GM12878 (cell line): Measurements from ENCODE around the gene PARP1. TPM values are rescaled to one million over a fixed set of nuclear protein-coding genes. Genes with fewer than 3 reads are reported as not detected.
A peak's percentile ranks its signal among the peaks of the same experiment; 100 is the strongest.

Experiments
- ATAC-seq: fragments of 200-7000 bp; cut with Tn5 transposase; 3 replicates; pipeline ENCODE4 v1.9.1; 2020; ENCODE audit warnings: mild to moderate bottlenecking, moderate library complexity
- BruUV-seq: library from RNA; stranded (reverse); fragments of 400-500 nt; replicated peaks from 2 replicates; lab custom pipeline; 2021; lab: Mats Ljungman, UMichigan
- CTCF ChIA-PET: fragments of 300-600 bp; sonication (Branson Sonifier 250); formaldehyde crosslinking; extraction: SDS; loops from one replicate; lab custom pipeline; 2021; ENCODE audit warnings: inconsistent platforms; lab: Yijun Ruan, JAX
- POLR2A ChIA-PET: fragments of 350-600 bp; formaldehyde crosslinking; extraction: SDS; loops from one replicate; lab custom pipeline; 2021; ENCODE audit warnings: inconsistent platforms; lab: Charles Lee
- RAD21 ChIA-PET: fragments of 300-600 bp; sonication (Branson Sonifier 250); formaldehyde crosslinking; loops from one replicate; lab custom pipeline; 2023; ENCODE audit warnings: antibody characterized with exemption; ENCODE audit not compliant: unreplicated experiment; lab: Charles Lee
- SMC1A ChIA-PET: fragments of 300-600 bp; sonication (Branson Sonifier 250); formaldehyde crosslinking; loops from one replicate; lab custom pipeline; 2023; ENCODE audit not compliant: unreplicated experiment, uncharacterized antibody; lab: Charles Lee
- DNase-seq: peaks from one replicate; pipeline ENCODE4 v3.0.0-alpha.2; 2011; ENCODE audit warnings: low read depth, low spot score
- FAIRE-seq: peaks from 3 replicates; lab custom pipeline; 2011; peaks lifted over from hg19 to GRCh38; lab: Jason Lieb, UNC
- H2AFZ ChIP-seq: 2 replicates; pipeline ENCODE4 v1.6.0; 2011; ENCODE audit warnings: low read depth, low read length, control low read depth; ENCODE audit not compliant: control insufficient read depth
- H3K27ac ChIP-seq: 2 replicates; pipeline ENCODE4 v1.5.1; 2011; ENCODE audit warnings: control low read depth; ENCODE audit not compliant: control insufficient read depth, insufficient read depth
- H3K27me3 ChIP-seq, 2 experiments: replicated peaks in 1 of 2; 2 replicates each; pipeline versions ENCODE4 v1.6.0 to v1.6.1; 2011; ENCODE audit warnings: low read length in 1 of 2; ENCODE audit not compliant: control insufficient read depth in 2 of 2, insufficient read depth in 2 of 2
- H3K36me3 ChIP-seq, 2 experiments: 2 replicates each; pipeline ENCODE4 v1.5.1; 2011; ENCODE audit warnings: low read length in 1 of 2; ENCODE audit not compliant: control insufficient read depth in 2 of 2, insufficient read depth in 2 of 2
- H3K4me1 ChIP-seq: 2 replicates; pipeline ENCODE4 v1.6.1; 2011; ENCODE audit warnings: mild to moderate bottlenecking, low read length, moderate library complexity, mixed read lengths; ENCODE audit not compliant: control insufficient read depth, insufficient read depth
- H3K4me2 ChIP-seq: 2 replicates; pipeline ENCODE4 v1.6.0; 2011; ENCODE audit warnings: control low read depth; ENCODE audit not compliant: control insufficient read depth, insufficient read depth
- H3K4me3 ChIP-seq: fragments of 200-600 bp; sonication (generic); 2 replicates; pipeline ENCODE4 v1.5.1; 2016
- H3K79me2 ChIP-seq: 2 replicates; pipeline ENCODE4 v1.6.0; 2011; ENCODE audit warnings: low read length; ENCODE audit not compliant: control insufficient read depth, insufficient read depth
- H3K9ac ChIP-seq: 2 replicates; pipeline ENCODE4 v1.8.0; 2011; ENCODE audit warnings: low read length, control low read depth, mixed read lengths; ENCODE audit not compliant: control insufficient read depth, insufficient read depth
- H3K9me3 ChIP-seq: replicated peaks from 3 replicates; pipeline ENCODE4 v1.5.1; 2011; ENCODE audit warnings: mild to moderate bottlenecking, low read length; ENCODE audit not compliant: control insufficient read depth, insufficient read depth
- H4K20me1 ChIP-seq: 2 replicates; pipeline ENCODE4 v1.6.0; 2011; ENCODE audit not compliant: control insufficient read depth, insufficient read depth
- ASH2L ChIP-seq: fragments of 300-600, 200-600 bp; sonication (generic); IDR thresholded peaks from 2 replicates; pipeline ENCODE4 v1.6.1; 2017; ENCODE audit warnings: low read depth, mild to moderate bottlenecking, borderline replicate concordance
- BCL3 ChIP-seq: IDR thresholded peaks from 2 replicates; pipeline ENCODE4 v1.6.1; 2011; ENCODE audit warnings: borderline replicate concordance, low read depth, mild to moderate bottlenecking, moderate library complexity, low read length; ENCODE audit not compliant: insufficient read depth, poor library complexity, severe bottlenecking
- EED ChIP-seq: sonication (generic); IDR thresholded peaks from 2 replicates; pipeline ENCODE4 v1.6.1; 2016; ENCODE audit warnings: antibody characterized with exemption, low read depth
- ETV6 ChIP-seq, 2 experiments: fragments of 450-650 bp in 1 of 2; IDR thresholded peaks in 1 of 2; conservative IDR thresholded peaks in 1 of 2; 2 replicates each; pipeline ENCODE4 v1.6.1; 2014; ENCODE audit warnings: antibody characterized with exemption in 1 of 2, borderline replicate concordance in 1 of 2, low read depth in 1 of 2, mild to moderate bottlenecking in 1 of 2, moderate library complexity in 1 of 2
- KLF5 ChIP-seq: fragments of 450-650 bp; IDR thresholded peaks from 2 replicates; pipeline ENCODE4 v1.6.1; 2014; ENCODE audit warnings: mild to moderate bottlenecking; ENCODE audit not compliant: partially characterized antibody
- NFIC ChIP-seq: IDR thresholded peaks from 2 replicates; pipeline ENCODE4 v1.6.1; 2012; ENCODE audit warnings: low read depth, mild to moderate bottlenecking, inconsistent platforms, low read length, moderate library complexity
- PAX5 ChIP-seq: IDR thresholded peaks from 2 replicates; pipeline ENCODE4 v1.6.1; 2011; ENCODE audit warnings: low read depth, low read length, borderline replicate concordance
- SKIL ChIP-seq: fragments of 450-650 bp; IDR thresholded peaks from 2 replicates; pipeline ENCODE4 v1.6.1; 2017; ENCODE audit warnings: mild to moderate bottlenecking, low read depth, inconsistent platforms; ENCODE audit not compliant: poor library complexity, severe bottlenecking
- SMARCA5 ChIP-seq: fragments of 450-650 bp; IDR thresholded peaks from 2 replicates; pipeline ENCODE4 v1.6.1; 2017; ENCODE audit warnings: mild to moderate bottlenecking
- SP1 ChIP-seq: IDR thresholded peaks from one replicate; pipeline ENCODE4 v1.6.1; 2011; ENCODE audit warnings: low read depth, low read length
- SPI1 ChIP-seq: IDR thresholded peaks from 2 replicates; pipeline ENCODE4 v1.6.1; 2011; ENCODE audit warnings: low read depth, mild to moderate bottlenecking, low read length, moderate library complexity, borderline replicate concordance; ENCODE audit not compliant: insufficient read depth
- USF1 ChIP-seq: IDR thresholded peaks from 2 replicates; pipeline ENCODE4 v1.6.1; 2011; ENCODE audit warnings: borderline replicate concordance, low read depth, mild to moderate bottlenecking, moderate library complexity, mixed read lengths, low read length; ENCODE audit not compliant: insufficient read depth; ENCODE audit errors: extremely low read length
- WRNIP1 ChIP-seq: IDR thresholded peaks from 2 replicates; pipeline ENCODE4 v1.6.1; 2011; ENCODE audit warnings: low read depth, low read length, improper control_type of control experiment, borderline replicate concordance
- WGBS: methylation state at CpG from one replicate; pipeline ENCODE4 v1.1.6; 2016; ENCODE audit warnings: low lambda C conversion rate; ENCODE audit not compliant: insufficient replicate concordance, insufficient coverage; ENCODE audit errors: missing lambda C conversion rate; 5-methylcytosine and 5-hydroxymethylcytosine counted together
- in situ Hi-C: fragments of 300-500 bp; cut with MboI; formaldehyde crosslinking; loops from 9 replicates; pipeline ENCODE4 v1.14.3; 2018; ENCODE audit warnings: mixed read lengths
- intact Hi-C: fragments of 100-400 bp; cut with micrococcal nuclease; formaldehyde crosslinking; loops from one replicate; pipeline ENCODE4 v1.14.2; 2022; ENCODE audit not compliant: unreplicated experiment
- polyA plus RNA-seq, 11 experiments: library from polyadenylated mRNA; depleted of rRNA in 4 of 11; unstranded in 6 of 11; stranded (reverse) in 5 of 11; fragments of >200 nt; fragmentation: Nextera tagmentation in 4 of 11; fragmentation: Illumina TruSeq in 1 of 11; extraction: Ambion mirVana in 4 of 11; extraction: Trizol in 1 of 11; gene quantifications; 1 replicate in 1 of 11; 2 replicates in 10 of 11; pipeline versions ENCODE4 v1.2.1 to v1.2.3, GENCODE V29; 2011 to 2016; ENCODE audit warnings: inconsistent platforms in 2 of 11, missing spikeins in 2 of 11, low read depth in 1 of 11
- total RNA-seq, 4 experiments: library from RNA; depleted of rRNA in 3 of 4; stranded (reverse); fragments of >200 nt in 3 of 4; fragmentation: Illumina TruSeq in 1 of 4; extraction: Trizol in 1 of 4; gene quantifications; 2 replicates each; pipeline versions ENCODE4 v1.2.1 to v1.2.3, GENCODE V29; 2013 to 2021

The PARP1 gene
- total and polyA plus RNA-seq, 10 of the 15 experiments (the other 5 are each of a cell fraction or from before 2014, with no cell fraction given): 113 to 287 (median 265) TPM

- POLR2A ChIA-PET: interaction anchor here (0.5 kb wide), 1 partner anchor 191 kb away, joined by 3 read pairs; no protein-coding TSS in a partner anchor
- intact Hi-C loops: no loop called here
- no peak for TF ChIP-seq USF1
- TF ChIP-seq KLF5: no peak
- no peak for TF ChIP-seq SKIL
- TF ChIP-seq ETV6 (conservative IDR thresholded peaks at IDR 0.05 in 1 of 2, IDR thresholded peaks at IDR 0.05 in 1 of 2; ENCODE audit: borderline replicate concordance in 1 of 2, low read depth in 1 of 2): peak in 1 of 2 experiments; percentile 90; a peak in 2 of 4 replicates
- no peak for TF ChIP-seq ASH2L
- TF ChIP-seq WRNIP1: no peak
- TF ChIP-seq EED: peak; percentile 22; the same call in 1 of the 2 replicates
- TF ChIP-seq SMARCA5: no peak
- no peak for TF ChIP-seq BCL3
- TF ChIP-seq PAX5: peak; percentile 92
- TF ChIP-seq NFIC: no peak
- no peak for TF ChIP-seq SP1
- TF ChIP-seq SPI1: peak; percentile 41; the same call in 1 of the 2 replicates
Measured at GRCh38 chr1:226370144-226370923, 37.6 kb downstream of the PARP1 start.

More at GRCh38 chr1:226370144-226370923, 37.6 kb downstream of the PARP1 start:
- ChIA-PET CTCF (interaction anchor here (0.9 to 1.8 kb wide), 7 partner anchors 33 to 306 kb away, joined by 3 to 6 read pairs (median 4); partner anchors contain the start of gene PARP1), SMC1A (interaction anchor here (1.3 to 1.7 kb wide), 2 partner anchors 67 to 128 kb away, joined by 3 read pairs; no protein-coding TSS in a partner anchor), RAD21 (interaction anchor here (1.2 to 1.3 kb wide), 2 partner anchors 37 to 245 kb away, joined by 4 to 5 read pairs; no protein-coding TSS in a partner anchor)
- Histone ChIP-seq H3K4me1 (peaks cover 33% of the 10 kb centered on the region), H3K79me2 (peaks cover 7% of the 10 kb centered on the region), H3K4me3 (peak overlapping the region; percentile 49; the same call in 1 of the 2 replicates), H2AFZ (peak overlapping the region; percentile 28), H3K36me3 (peaks cover 60 to 61% of the 10 kb centered on the region in 2 experiments), H4K20me1 (no peaks in the 10 kb centered on the region), H3K27ac (peak overlapping the region; percentile 81), H3K4me2 (peak overlapping the region; percentile 90), H3K9ac (peak overlapping the region; percentile 65), H3K27me3 (no peaks in the 10 kb centered on the region), H3K9me3 (no peaks in the 10 kb centered on the region)
- ATAC-seq (peak; percentile 93), FAIRE-seq (peak; percentile 68), DNase-seq (no peak)
- WGBS: 11% methylated on average over 13 of the region's 13 CpGs
- BruUV-seq: no TSS peak
- in situ Hi-C loops: no loop called here
